Epithelial cell of alveolus of lung (primary cell): Measurements from ENCODE around the gene CENPVL3. TPM values are rescaled to one million over a fixed set of nuclear protein-coding genes. Genes with fewer than 3 reads are reported as not detected.

Experiments
- total RNA-seq: library from RNA; depleted of rRNA; stranded (reverse); fragments of >200 nt; gene quantifications from 2 replicates; pipeline ENCODE4 v1.2.1, GENCODE V29; 2015

The CENPVL3 gene
- total RNA-seq, result not detected in 2 replicates

DNA sequence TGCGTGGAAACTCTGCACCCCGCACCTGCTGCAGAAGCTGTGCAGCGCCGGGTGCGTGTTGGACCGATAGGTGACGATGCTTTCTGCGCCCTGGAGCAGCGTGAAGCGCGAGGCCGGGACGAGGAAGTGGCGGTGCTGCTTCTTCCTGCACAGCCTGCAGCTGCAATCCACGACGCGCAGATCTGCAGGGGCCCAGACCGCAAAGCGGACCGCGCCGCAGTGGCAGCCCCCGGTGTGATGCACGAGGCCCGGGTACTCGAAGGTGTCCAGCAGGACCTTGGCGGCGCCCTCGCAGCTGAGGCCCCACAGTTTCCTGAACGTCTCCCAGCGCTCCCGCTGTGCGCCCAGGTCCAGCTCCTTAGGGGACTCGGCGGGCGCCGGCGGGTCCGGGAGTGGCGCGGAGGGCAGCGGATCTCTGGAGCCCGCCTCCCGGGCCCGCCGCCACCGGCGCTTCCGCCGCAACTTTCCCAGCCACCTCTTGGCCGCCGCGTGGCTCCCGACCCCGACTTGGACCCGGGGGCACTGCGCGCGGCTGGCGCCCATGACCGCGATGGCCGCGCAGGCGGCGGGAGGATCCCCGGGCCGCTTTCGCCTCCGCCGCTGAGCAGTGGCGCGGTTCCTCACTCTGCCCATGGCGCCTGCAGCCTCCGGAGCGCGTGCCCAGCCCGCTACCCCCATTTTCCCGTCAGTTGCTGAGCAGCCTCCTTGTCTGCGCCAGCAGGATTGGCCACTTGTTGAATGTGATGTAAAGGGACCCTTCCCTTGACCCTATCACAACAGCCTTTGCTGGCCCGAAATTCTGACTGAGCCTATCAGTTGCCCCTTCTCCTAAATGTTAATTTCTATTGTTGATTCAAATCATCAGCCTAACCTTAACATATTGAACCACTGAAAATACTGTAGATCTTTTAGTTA, at the start of gene CENPVL3:
CENPVL3 (minus strand) TSS at position 672 of the 915 bp plus-strand sequence; CDS start at position 633, 39 bp downstream.

Other genes with a start within 250 kb of the CENPVL3 start
- 7.6 and 11.4 TPM in 2 replicates for gene NUDT11, start 122.3 kb downstream of the CENPVL3 start, total RNA-seq
- not detected in 2 replicates for gene CENPVL2, start 63.9 kb upstream of the CENPVL3 start, total RNA-seq
- not detected in 2 replicates for gene CENPVL1, start 91.6 kb upstream of the CENPVL3 start, total RNA-seq
- 6.2 and 10.2 TPM in 2 replicates for gene GSPT2, start 124.5 kb upstream of the CENPVL3 start, total RNA-seq